ENCODE measurements around the gene CLCN3. TPM values are rescaled to one million over a fixed set of nuclear protein-coding genes. Genes with fewer than 3 reads are reported as not detected.

CLCN3 gene
- total and polyA plus RNA-seq, 4 donors: 9.5 to 58.6 (median 22.5) TPM

GRCh38 chr4:169675825-169676224 lies 55.4 kb downstream of the CLCN3 start:
- Histone ChIP-seq H3K27ac (ENCODE audit: low read depth in 1 of 2, low read length in 2 of 2) (no peak overlapping the region), H3K36me3 (ENCODE audit: control insufficient read depth in 4 of 4, insufficient read depth in 3 of 4, low read depth in 1 of 4, low read length in 3 of 4) (peaks cover 0 to under 1% (median 0%) of the 10 kb centered on the region in 4 donors), H3K9ac (ENCODE audit: low read depth in 1 of 2, low read length in 2 of 2) (no peak overlapping the region), H3K4me1 (ENCODE audit: control insufficient read depth in 4 of 4, insufficient read depth in 4 of 4, low read length in 3 of 4) (no peaks in the 10 kb centered on the region), H3K4me3 (ENCODE audit: low read depth in 1 of 3, low read length in 3 of 3) (no peak overlapping the region), H3K9me3 (ENCODE audit: control insufficient read depth in 4 of 4, low read length in 3 of 4) (no peaks in the 10 kb centered on the region), H3K27me3 (ENCODE audit: control insufficient read depth in 4 of 4, insufficient read depth in 4 of 4, low read length in 3 of 4) (no peaks in the 10 kb centered on the region)
- 74% methylated on average over 2 of the region's 2 CpGs for WGBS
- TF ChIP-seq RAD21 (IDR thresholded peaks at IDR 0.05) (no peak), CTCF (IDR thresholded peaks at IDR 0.05; ENCODE audit: low read depth, low read length, missing input control) (no peak), SP1 (IDR thresholded peaks at IDR 0.05) (no peak), EGR1 (IDR thresholded peaks at IDR 0.05; ENCODE audit: low read depth in 2 of 2) (no peak), NR2F2 (IDR thresholded peaks at IDR 0.05) (no peak), HNF4A (conservative IDR thresholded peaks at IDR 0.05) (no peak), YY1 (IDR thresholded peaks at IDR 0.05) (no peak), FOXA1 (IDR thresholded peaks at IDR 0.05) (no peak), RXRA (IDR thresholded peaks at IDR 0.05) (no peak), REST (IDR thresholded peaks at IDR 0.05) (no peak), JUND (IDR thresholded peaks at IDR 0.05) (no peak)
- TF ChIP-seq, protein P1, sequence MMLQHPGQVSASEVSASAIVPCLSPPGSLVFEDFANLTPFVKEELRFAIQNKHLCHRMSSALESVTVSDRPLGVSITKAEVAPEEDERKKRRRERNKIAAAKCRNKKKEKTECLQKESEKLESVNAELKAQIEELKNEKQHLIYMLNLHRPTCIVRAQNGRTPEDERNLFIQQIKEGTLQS (IDR thresholded peaks at IDR 0.05): no peak
- DNase-seq (ENCODE audit: low spot score): no peak

GRCh38 chr4:169677150-169677748 lies 56.9 kb downstream of the CLCN3 start:
- no peak overlapping the region for H3K4me3 ChIP-seq (ENCODE audit: low read depth in 1 of 3, low read length in 3 of 3)
- H3K9ac ChIP-seq (ENCODE audit: low read depth in 1 of 2, low read length in 2 of 2): no peak overlapping the region
- H3K27ac ChIP-seq (ENCODE audit: low read depth in 1 of 2, low read length in 2 of 2): no peak overlapping the region
- no peaks in the 10 kb centered on the region for H3K9me3 ChIP-seq (ENCODE audit: control insufficient read depth in 4 of 4, low read length in 3 of 4)
- H3K36me3 ChIP-seq (ENCODE audit: control insufficient read depth in 4 of 4, insufficient read depth in 3 of 4, low read depth in 1 of 4, low read length in 3 of 4): peaks cover 0 to 2% (median 0%) of the 10 kb centered on the region in 4 donors
- H3K4me1 ChIP-seq (ENCODE audit: control insufficient read depth in 4 of 4, insufficient read depth in 4 of 4, low read length in 3 of 4): no peaks in the 10 kb centered on the region
- WGBS: 66% methylated on average over 2 of the region's 2 CpGs
- H3K27me3 ChIP-seq (ENCODE audit: control insufficient read depth in 4 of 4, insufficient read depth in 4 of 4, low read length in 3 of 4): no peaks in the 10 kb centered on the region
- DNase-seq (ENCODE audit: low spot score): no peak
- no peak for TF ChIP-seq SP1 (IDR thresholded peaks at IDR 0.05)
- TF ChIP-seq JUND (IDR thresholded peaks at IDR 0.05): no peak
- TF ChIP-seq, protein P2, sequence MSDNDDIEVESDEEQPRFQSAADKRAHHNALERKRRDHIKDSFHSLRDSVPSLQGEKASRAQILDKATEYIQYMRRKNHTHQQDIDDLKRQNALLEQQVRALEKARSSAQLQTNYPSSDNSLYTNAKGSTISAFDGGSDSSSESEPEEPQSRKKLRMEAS (IDR thresholded peaks at IDR 0.05): no peak
- TF ChIP-seq FOXA2 (IDR thresholded peaks at IDR 0.05): no peak
- TF ChIP-seq HNF4A (conservative IDR thresholded peaks at IDR 0.05): no peak
- TF ChIP-seq ZBTB33 (IDR thresholded peaks at IDR 0.05): no peak
- TF ChIP-seq CTCF (IDR thresholded peaks at IDR 0.05; ENCODE audit: low read depth, low read length, missing input control): no peak
- no peak for TF ChIP-seq HNF4G (IDR thresholded peaks at IDR 0.05)
- no peak for TF ChIP-seq RAD21 (IDR thresholded peaks at IDR 0.05)
- TF ChIP-seq RXRA (IDR thresholded peaks at IDR 0.05): no peak
- no peak for TF ChIP-seq TAF1 (conservative IDR thresholded peaks at IDR 0.05)
- TF ChIP-seq NR2F2 (IDR thresholded peaks at IDR 0.05): no peak
- TF ChIP-seq EGR1 (IDR thresholded peaks at IDR 0.05; ENCODE audit: low read depth in 2 of 2): no peak
- TF ChIP-seq, protein P1 (IDR thresholded peaks at IDR 0.05): no peak
- TF ChIP-seq REST (IDR thresholded peaks at IDR 0.05): no peak
